ENCODE measurements around the gene INPP5D.

The INPP5D gene

GRCh38 chr2:233213975-233214374 is 153.8 kb downstream of the INPP5D start:
- no peak for DNase-seq

- DNase-seq, result no peak
Measured at GRCh38 chr2:233217892-233218377, 157.8 kb downstream of the INPP5D start.

GRCh38 chr2:233218836-233219235 is 158.7 kb downstream of the INPP5D start:
- DNase-seq, result no peak

GRCh38 chr2:233219848-233220247 is 159.7 kb downstream of the INPP5D start:
- no peak for DNase-seq

GRCh38 chr2:233221378-233222063 is 161.4 kb downstream of the INPP5D start:
- no peak for DNase-seq

GRCh38 chr2:233223059-233223894 is 163.1 kb downstream of the INPP5D start:
- no peak for DNase-seq

- DNase-seq, result no peak
Measured at GRCh38 chr2:233225230-233226068, 165.3 kb downstream of the INPP5D start.

- DNase-seq, result no peak
Measured at GRCh38 chr2:233226511-233227031, 166.4 kb downstream of the INPP5D start.

- no peak for DNase-seq
Measured at GRCh38 chr2:233227346-233227978, 167.3 kb downstream of the INPP5D start.

- no peak for DNase-seq
Measured at GRCh38 chr2:233228376-233228775, 168.2 kb downstream of the INPP5D start.

- no peak for DNase-seq
Measured at GRCh38 chr2:233233618-233234230, 173.6 kb downstream of the INPP5D start.

GRCh38 chr2:233234264-233234663 is 174.1 kb downstream of the INPP5D start:
- no peak for DNase-seq

GRCh38 chr2:233234996-233235395 is 174.9 kb downstream of the INPP5D start:
- no peak for DNase-seq

GRCh38 chr2:233235977-233236376 is 175.8 kb downstream of the INPP5D start:
- no peak for DNase-seq

- DNase-seq, result no peak
Measured at GRCh38 chr2:233236820-233237589, 176.9 kb downstream of the INPP5D start.

- peak in 2 of 6 experiments; percentile 9 to 24 for DNase-seq
Measured at GRCh38 chr2:233240897-233241296, 180.8 kb downstream of the INPP5D start.

GRCh38 chr2:233241803-233242202 is 181.7 kb downstream of the INPP5D start:
- no peak for DNase-seq

- no peak for DNase-seq
Measured at GRCh38 chr2:233242231-233242927, 182.2 kb downstream of the INPP5D start.

GRCh38 chr2:233243348-233243747 is 183.2 kb downstream of the INPP5D start:
- no peak for DNase-seq

- DNase-seq, result no peak
Measured at GRCh38 chr2:233244818-233245217, 184.7 kb downstream of the INPP5D start.

Measured in stimulated activated naive CD4-positive, alpha-beta T cell (primary cell).